ENCODE data around the gene ADCY10. TPM values are rescaled to one million over a fixed set of nuclear protein-coding genes. Genes with fewer than 3 reads are reported as not detected.
A peak's percentile ranks its signal among the peaks of the same experiment; 100 is the strongest.
"Not testable (repeated sequence)": the region's sequence is repeated elsewhere in the genome, so short reads cannot be mapped to it uniquely, and the experiment has no call there.

ADCY10 gene
- total RNA-seq, 1 donor from 2014 or later: under 0.01 TPM

DNA sequence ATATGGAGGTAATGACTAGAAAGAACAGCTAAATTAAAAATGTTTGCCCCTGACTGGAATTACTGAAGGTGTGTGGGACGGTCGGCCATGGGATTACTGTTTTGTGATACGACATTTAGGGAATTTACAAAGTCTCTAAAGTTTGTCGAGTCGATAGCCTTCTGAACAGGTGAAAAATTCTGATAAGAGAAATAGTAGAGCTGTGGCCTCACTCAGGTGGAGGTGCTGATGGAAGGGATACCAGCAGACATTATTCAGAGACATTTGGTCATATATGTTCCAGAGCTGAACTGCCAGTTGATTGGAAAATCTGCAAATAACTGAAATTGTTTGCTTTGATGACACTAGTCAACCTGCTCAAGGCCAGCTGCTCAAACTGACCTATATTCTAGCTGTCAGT lies 71.1 kb downstream of the ADCY10 start:
- no peak for DNase-seq

DNA sequence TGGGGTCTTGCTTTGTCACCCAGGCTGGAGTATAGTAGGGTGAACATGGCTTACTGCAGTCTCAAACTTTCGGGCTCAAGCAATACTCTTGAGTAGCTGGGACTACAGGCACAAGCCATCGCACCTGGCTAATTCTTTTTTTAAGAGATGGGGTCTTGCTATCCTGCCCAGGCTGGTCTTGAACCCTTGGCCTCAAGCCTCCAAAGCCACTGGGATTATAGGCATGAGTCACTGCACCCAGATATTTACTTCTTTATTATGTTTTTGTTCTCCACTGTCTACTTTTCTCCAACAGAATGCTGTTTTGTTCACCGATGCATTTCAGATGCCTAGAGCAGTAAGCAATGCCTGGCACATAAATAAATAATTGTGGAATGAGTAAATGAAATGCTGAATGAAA lies 72.4 kb downstream of the ADCY10 start:
- no peak for DNase-seq

DNA sequence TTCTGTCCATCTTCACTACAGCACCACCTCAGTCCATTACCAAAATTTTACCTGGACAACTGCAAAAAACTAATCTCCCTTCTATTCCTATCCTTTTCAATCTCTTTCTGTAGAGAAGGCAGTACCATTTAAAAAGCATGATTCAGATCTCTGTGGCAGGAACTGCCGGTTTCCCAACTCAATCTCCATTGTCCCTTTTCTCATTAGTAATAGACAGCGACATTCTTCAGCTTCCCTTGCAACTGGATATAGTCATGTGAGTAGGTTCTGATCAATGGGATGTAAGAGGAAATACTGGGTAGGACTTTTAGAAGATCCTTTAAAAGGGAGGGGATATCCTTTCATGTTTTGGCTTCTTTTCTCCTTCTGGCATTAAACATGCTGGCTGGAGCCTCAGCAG lies 74.9 kb downstream of the ADCY10 start:
- peak; percentile 47 for DNase-seq

DNA sequence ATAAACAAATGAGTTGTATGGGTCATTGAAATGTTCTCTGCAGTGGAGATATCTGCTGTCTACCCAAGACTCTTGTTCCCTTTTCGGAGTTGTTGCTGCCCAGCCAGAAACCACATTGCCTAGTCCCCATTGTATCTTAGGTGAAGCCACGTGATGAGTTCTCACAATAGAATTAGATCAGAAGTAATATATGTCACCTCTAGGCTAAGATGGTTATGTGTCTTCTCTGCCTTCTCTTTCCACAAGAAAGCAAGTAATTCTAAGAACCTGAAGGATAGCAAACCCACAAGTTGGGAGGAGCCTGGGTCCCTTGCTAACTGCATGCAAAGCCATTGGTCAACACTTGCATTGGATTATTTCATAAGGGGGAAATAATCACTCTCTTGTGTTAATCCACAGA lies 76.6 kb downstream of the ADCY10 start:
- no peak for DNase-seq

DNA sequence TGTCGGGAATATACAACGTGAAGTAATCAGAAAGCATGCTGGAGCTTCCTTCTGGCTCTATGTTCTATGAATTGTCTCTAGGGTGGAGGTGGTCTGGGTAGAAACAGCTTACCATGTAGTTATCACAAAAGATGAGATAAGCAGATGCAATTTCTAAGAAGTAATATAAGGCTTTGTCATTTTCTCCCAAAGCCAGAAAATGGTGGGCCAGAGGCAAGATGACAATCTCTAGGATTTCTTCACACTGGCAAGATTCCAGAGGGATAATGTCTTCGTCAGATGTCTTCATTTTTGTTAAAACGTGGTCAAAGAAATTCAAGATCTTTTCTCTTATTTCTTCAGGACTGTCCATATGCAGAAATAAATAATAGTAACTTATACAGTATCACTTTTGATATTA lies 77.7 kb downstream of the ADCY10 start:
- no peak for DNase-seq

DNA sequence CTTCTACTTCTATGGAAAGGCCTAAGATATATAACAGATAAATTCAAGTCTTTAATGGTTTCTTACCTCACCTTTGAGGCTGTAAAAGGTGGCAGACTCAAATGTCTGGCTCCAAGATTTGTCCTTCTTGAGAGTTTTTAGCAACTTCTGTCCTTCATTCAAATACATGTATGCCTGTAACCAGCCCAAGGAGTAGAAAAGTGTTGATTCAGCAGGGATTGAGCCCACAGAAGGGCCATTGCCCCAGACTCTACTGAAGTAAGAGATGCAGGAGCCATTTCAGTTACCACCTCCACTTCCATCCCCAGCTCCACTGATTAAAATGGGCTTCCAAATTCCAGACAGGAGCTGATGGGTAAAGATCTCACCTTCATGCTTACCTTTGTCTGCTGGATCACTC lies 80.0 kb downstream of the ADCY10 start:
- DNase-seq: no peak

DNA sequence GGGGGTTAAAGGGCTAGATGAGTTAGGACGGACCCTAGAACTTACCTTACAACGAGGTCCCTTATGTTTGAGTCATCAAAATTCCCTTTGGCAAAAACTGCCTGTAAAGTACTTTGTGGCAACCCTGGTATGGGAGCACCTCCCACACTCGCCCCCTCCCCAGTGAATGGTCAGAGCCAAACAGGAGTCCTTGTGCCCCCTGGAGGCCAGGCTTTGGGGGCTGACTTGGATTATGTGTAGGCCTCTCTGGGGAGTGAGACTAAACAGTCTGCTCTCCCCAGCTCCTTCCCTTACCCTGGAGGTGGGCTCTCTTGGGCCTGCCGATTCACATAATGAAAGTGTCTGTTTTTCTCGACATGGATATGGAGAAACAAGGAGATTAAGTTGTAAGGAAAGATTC lies 81.2 kb downstream of the ADCY10 start:
- DNase-seq: no peak

DNA sequence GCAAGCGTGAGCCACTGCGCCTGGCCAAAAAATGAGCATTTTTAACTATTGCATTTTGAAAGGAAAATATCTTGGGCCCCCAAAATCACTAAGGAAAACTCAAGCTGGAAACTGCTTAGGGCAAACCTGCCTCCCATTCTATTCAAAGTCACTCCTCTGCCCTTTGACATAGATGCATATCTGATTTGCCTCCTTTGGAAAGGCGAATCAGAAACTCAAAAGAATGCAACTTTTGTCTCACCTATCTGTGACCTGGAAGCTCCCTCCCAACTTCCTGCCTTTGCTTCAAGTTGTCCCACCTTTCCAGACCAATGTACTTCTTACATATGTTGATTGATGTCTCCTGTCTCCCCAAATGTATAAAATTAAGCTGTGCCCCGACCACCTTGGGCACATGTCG lies 83.3 kb downstream of the ADCY10 start:
- DNase-seq: not testable (repeated sequence)

DNA sequence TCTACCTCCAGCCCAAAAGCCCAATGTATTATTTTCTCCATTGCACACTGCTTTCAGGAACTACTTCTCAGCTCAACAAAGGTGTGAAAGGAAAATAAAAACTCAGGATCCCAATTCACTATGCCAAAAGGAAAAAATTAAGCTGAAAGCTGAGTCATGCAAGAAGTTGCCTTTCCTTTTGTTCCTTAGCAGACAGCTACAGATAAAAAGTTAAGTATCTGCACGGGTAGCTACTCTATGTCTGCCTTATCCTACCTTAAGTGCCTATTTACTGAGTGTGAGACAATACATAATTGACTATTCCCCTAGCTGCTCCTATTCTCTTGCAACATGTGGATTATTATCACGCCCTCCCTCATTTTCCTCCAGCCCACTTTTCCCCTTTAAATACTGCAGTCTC lies 84.1 kb downstream of the ADCY10 start:
- peak; percentile 21 for DNase-seq

DNA sequence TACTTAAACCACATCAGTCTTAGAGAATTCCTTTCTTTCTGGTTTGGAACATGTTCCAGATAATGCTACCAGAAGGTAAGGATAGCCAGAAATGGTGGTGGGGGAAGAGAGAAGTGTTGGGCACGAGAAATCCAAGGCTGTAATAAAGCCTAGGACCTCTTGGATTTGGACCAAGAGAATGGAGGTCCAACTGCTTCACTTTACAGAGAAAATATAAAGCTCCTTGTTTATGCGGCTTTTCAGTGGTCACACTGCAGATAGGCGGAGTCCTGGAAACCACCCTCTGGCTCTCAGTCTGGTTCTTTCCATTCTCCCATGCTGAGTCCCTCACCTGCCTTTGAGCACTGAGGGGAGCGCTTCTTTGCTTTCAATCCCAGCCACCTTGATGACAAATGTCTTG lies 87.8 kb downstream of the ADCY10 start:
- DNase-seq: no peak

DNA sequence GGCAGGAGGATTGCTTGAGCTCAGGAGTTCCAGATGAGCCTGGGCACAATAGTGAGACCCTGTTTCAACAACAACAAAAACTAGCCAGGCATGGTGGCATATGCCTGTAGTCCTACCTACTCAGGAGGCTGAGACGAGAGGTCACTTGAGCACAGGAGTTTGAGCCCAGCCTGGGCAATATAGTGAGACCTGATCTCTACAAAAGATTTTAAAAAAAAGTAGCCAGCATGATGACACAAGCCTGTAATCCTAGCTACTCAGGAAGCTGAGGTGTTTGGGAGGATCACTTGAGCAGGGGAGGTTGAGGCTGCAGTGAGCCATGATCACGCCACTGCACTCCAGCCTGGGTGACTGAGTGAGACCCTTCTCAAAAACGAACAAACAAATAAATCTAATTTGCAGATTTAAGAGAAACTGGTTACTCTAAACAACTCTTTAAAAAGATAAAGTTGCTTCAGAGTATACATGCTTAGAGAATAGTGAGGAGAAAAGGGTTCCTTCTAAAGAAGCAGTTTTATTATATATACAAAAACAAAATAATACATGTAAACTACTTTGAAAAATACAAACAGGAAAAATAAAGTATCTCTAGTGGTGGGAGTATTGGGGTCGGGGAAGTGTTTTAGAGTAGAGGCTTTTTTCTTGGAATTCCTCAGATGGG lies 88.4 kb downstream of the ADCY10 start:
- DNase-seq: no peak

DNA sequence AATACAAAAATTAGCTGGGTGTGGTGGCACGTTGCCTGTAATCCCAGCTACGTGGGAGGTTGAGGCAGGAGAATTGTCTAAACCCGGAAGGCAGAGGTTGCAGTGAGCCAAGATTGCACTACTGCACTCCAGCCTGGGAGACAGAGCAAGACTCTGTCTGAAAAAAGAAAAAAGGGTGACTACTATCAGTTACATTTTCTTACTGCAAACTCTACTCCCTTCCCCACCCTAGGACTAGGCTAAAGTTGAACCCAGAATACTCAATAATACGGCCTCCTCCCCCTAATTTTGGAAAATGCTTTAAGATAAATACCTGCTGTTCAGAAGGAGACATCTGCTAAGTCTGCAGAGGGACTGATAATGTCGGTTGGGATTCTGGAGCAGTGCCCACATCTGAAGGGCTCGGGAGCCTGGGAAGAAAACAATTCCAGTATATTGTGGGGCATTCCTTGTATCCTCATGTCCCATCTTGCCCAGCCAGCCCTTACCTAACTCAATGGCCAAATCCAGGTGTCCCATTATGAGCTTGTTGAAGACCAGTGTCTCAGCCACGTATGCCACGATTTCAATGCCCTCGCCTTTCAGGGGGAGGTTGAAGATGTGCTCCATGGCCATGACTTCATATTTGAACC lies 89.7 kb downstream of the ADCY10 start:
- DNase-seq: no peak

DNA sequence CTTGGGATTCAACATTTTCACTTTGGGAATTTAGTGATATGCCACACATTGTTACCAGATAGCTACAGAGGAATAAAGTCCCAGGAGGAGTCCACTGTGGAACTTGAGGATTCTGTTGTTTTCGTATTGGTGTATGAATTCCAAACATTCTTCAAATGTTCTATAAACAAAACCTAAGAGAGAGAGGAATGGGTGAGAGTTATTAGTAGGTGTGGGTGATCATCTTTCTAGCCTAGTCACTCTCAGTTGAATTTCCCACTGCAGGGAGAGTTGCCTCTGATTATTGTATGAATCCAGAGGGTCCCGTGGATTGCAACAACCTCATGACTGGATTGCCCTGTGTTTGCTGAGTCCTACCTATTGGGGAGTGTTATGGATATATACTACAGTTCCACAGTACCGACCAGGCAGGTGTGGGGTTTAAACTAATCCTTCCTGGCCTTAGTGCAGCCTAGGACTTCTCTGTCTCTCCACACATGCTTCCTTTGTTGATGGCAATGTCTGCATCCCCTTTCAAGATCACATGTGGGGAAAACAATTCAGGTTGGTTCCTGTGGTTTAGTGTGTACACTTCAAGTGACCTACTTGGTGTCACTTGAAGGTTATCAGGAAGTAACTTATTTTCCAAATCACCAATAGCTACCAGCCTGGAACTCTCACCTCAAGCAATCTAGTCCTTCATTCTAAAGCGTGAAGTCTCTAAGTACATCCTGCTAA lies 91.8 kb downstream of the ADCY10 start:
- DNase-seq: no peak

DNA sequence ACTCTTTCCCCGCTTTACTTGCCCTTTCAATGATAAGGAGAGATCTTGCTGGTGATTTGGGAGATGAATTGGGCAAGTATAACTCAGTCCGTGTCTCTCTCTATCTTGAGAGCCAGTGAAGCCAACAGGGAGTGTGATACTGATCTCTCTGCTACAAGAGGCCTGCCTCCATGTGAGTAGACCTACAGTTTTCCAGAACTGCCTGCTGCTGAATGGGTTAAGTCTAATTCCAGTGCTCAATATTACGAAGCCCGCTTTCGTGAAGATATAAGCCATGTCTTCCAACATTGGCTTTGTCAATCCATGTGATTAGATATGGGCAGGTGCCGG lies 92.6 kb downstream of the ADCY10 start:
- DNase-seq: no peak

DNA sequence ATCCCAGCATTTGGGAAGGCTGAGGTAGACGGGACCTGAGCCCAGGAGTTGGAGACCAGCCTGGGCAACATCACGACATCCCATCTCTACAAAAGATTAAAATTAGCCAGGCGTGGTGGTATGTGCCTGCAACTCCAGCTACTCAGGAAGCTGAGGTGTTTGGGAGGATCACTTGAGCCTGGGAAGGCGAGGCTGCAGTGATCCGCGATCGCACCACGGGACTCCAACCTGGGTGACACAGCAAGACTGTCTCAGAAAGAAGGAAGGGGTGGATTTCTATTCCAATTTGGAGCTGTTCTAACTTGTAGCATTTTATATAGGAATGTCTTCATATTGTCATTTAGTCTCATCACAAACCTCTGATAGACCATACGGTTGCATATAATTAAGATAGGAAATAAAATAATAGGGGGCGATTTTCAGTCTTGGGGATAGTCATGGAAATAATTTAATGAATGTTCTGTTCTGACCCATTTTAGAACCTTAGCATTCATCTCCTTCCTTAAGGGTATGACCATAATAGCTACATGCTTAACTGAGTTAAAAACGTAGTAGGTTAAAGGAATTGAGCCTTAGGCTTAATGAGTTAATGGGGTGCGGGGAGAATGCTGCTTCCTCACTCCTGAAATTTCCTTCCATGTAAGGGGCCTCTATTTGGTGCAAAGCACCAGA lies 93.1 kb downstream of the ADCY10 start:
- DNase-seq: no peak

DNA sequence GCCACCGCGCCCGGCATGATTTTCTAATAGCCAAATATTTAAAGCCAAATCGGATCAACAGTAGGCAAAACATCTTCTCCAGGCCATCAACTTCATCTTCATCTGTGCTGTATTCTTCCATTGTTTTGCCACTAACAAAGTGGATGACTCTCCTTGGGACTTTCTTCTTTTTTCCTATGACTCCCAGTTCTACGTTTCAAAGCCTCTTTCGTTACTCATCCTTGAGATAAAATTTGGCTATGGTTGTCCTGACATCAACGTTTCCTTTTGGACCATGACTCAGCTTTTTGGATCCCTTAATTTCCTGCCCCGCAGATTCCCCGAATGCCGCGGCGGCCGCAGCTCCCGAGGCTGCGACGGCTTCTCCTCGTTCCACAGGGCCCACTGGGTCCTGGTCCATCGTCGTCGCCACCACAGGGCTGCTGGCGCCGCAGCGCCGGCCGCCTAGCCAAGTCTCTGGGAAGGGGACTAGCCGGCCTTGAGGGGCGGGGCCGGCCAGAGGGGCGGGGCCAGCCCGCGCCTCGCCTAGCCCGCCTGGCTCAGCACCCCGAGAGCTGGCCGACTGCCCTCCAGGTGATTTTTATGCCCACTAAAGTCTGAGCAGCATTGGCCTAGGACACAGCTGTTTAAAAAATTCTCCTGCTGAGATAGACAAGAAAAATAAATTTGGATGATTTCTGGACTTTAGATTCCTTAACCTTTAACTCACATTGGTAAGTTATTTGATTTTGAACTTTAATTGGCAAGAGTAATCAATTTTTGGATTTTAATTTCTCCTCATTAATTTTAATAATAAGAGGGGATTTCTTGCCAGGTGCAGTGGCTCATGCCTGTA lies 93.9 kb downstream of the ADCY10 start:
- peak; percentile 77 for DNase-seq

DNA sequence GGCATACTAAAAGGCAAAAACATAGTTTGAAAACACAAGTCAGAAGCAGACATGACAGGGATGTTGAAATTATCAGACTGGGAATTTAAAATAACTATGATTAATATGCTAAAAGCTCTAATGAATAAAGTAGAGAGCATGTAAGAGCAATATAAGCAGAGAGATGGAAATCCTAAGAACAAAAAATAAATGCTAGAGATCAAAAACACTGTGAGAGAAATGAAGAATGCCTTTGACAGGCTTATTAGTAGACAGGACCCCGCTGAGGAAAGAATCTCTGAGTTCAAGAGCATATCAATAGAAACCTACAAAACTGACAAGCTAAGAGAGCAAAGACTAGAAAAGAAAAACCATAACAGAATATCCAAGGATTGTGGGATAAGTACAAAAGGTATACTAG lies 98.3 kb downstream of the ADCY10 start:
- no peak for DNase-seq

DNA sequence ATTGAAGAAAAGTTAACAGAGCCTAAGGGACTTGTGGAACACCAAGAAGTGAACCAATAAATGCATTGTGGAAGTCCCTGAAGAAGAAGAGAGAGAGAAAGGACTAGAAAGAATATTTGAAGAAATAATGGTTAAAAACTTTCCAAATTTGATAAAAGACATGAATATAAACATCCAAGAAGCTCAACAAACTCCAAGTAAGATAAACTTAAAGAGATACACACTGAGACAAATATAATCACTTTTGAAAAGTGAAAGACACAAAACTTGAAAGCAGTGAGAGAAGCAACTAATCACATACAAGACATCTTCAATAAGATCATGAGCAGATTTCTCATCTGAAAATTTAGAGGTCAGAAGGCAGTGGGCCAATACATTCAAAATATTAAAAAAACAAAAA lies 101.0 kb downstream of the ADCY10 start:
- DNase-seq: no peak

DNA sequence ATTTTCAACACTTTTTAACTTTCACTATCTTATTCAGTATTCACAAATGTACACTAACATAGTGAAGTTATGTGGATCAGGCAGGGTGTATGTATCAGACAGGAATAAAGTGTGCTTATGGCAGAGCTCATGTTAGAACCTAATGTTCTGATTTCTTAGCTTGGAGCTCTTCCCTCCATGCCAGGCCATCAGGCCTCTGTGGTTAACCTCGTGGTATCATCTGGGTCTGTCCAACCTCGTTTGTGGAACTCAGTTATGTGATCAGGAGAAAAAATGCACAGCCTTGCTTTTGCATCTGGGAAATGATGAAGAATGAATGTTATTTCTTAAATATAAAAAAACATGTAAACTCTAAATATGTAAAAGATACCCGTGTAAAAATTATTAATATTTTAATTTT lies 105.2 kb downstream of the ADCY10 start:
- no peak for DNase-seq

DNA sequence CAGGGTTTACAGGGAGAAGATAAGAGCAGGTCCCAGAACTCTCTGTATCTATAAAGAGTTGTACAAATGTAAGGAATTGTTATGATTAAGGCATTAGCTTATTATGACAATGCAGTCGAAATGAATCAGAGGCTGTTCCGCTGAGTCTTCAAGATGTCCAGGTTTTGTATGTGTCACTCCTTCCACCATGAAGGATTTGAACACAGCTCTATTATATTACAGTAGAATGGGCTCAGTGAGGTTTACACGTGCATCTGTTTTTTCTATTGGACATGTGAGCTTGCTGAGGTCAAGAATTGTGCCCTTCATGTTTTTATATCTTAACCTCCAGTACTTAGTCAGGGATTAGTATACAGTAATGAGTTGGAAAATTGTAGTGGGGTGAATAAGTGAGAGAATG lies 105.8 kb downstream of the ADCY10 start:
- peak; percentile 37 for DNase-seq

DNA sequence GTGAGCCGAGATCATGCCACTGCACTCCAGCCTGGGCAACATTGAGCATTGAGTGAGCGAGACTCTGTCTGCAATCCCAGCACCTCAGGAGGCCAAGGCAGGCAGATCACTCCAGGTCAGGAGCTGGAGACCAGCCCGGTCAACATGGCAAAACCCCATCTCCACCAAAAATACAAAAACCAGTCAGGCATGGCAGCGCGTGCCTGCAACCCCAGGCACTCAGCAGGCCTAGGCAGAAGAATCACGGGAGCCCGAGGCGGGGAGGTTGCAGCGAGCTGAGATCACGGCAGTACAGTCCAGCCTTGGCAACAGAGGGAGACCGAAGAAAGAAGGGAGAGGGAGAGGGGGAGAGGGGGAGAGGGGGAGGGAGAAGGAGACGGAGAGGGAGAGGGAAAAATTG lies 107.3 kb downstream of the ADCY10 start:
- not testable (repeated sequence) for DNase-seq

DNA sequence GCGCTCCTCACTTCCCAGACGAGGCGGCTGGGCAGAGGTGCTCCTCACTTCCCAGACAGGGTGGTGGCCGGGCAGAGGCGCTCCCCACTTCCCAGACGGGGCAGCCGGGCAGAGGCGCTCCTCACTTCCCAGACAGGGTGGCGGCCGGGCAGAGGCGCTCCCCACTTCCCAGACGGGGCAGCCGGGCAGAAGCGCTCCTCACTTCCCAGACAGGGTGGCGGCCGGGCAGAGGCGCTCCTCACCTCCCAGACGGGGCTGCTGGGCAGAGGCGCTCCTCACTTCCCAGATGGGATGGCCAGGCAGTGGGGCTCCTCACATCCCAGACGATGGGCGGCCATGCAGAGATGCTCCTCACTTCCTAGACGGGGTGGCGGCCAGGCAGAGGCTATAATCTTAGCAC lies 107.7 kb downstream of the ADCY10 start:
- not testable (repeated sequence) for DNase-seq

DNA sequence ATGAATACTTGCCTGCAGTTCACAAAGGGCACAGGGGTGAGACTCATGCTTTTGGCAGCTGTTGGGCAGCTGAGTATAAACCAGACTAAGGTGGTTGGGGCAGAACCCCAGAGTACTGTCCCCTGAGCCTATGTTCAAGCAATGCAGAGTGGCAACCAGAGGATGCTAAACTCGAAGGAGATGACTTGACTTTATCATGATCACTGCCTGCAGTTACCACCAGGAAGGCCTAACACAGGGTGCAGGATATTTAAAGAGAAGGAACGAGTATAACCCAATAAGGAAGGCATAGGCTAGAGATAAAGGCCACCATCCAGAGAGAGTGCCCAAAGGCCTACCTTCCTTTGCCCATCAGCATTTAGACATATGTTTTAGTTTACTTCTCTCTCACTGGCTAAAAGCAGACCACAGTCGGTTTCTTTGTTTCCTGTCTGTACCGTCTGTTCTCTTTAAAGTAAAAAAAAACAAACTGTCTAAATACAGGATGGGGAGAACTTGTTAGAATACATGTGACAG lies 108.8 kb downstream of the ADCY10 start:
- DNase-seq: no peak
